ENCODE results near the gene CHST3.

DNA sequence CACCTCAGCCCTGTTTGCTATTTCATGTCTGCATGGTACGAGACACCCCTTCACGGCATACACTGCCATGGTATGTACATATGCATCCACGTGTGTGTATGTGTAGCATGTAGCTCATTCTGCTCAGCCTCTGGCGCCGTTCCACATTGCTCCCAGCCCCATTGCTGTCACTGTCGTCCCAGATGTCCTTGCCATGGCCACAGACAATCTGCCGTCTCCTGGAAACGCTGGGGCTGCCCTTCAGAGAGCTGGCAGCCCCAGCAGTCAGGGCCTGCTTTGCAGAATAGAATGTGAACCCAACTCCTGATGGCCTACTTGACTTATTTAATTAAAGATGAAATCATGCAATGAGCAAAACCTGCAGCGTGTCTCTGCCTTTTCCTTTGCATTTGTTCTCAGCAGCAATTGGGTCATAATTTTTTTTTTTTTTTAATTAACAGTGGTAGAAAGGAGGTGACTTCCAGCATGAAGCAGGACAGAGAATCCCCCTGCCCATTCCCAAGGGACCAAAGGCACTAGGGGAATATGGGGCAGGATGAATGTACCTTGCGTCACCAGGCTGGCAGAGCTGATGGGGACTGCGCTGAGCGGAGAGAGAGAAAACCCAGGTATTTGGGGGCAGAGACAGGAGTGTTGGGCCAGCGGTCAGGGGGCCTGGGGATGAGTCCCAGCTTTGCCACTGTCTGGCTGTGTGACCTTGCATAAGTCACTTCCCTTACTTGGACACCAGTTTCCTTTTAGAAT is 49.2 kb downstream of the CHST3 start:
- TF ChIP-seq, protein P1, sequence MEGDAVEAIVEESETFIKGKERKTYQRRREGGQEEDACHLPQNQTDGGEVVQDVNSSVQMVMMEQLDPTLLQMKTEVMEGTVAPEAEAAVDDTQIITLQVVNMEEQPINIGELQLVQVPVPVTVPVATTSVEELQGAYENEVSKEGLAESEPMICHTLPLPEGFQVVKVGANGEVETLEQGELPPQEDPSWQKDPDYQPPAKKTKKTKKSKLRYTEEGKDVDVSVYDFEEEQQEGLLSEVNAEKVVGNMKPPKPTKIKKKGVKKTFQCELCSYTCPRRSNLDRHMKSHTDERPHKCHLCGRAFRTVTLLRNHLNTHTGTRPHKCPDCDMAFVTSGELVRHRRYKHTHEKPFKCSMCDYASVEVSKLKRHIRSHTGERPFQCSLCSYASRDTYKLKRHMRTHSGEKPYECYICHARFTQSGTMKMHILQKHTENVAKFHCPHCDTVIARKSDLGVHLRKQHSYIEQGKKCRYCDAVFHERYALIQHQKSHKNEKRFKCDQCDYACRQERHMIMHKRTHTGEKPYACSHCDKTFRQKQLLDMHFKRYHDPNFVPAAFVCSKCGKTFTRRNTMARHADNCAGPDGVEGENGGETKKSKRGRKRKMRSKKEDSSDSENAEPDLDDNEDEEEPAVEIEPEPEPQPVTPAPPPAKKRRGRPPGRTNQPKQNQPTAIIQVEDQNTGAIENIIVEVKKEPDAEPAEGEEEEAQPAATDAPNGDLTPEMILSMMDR (IDR thresholded peaks at IDR 0.05; ENCODE audit: insufficient read depth, low read length, poor library complexity, severe bottlenecking), result no peak
- TF ChIP-seq EZH2phosphoT487 (conservative IDR thresholded peaks at IDR 0.05; ENCODE audit: low read length), result no peak
